Loucy (cell line): Measurements from ENCODE around the gene CCDC12.

Experiments
- H2AFZ ChIP-seq: fragments of 200-600 bp; sonication (generic); 2 replicates; pipeline ENCODE4 v1.6.0; 2016; ENCODE audit warnings: antibody characterized with exemption, mild to moderate bottlenecking, low read length, moderate library complexity
- H3F3A ChIP-seq: fragments of 200-600 bp; 2 replicates; pipeline ENCODE4 v1.6.0; 2016; ENCODE audit warnings: antibody characterized with exemption, low read depth, mild to moderate bottlenecking
- H3K27me3 ChIP-seq: fragments of 200-600 bp; sonication (generic); 2 replicates; pipeline ENCODE4 v1.6.1; 2014; ENCODE audit warnings: low read length, mild to moderate bottlenecking; ENCODE audit not compliant: insufficient read depth, poor library complexity, severe bottlenecking
- H3K36me3 ChIP-seq: fragments of 200-600 bp; sonication (generic); 2 replicates; pipeline ENCODE4 v1.6.1; 2016; ENCODE audit warnings: low read length; ENCODE audit not compliant: insufficient read depth
- H3K4me1 ChIP-seq: fragments of 200-600 bp; sonication (generic); 2 replicates; pipeline ENCODE4 v1.5.1; 2014; ENCODE audit warnings: low read length, mild to moderate bottlenecking; ENCODE audit not compliant: insufficient read depth, poor library complexity, severe bottlenecking
- H3K4me2 ChIP-seq: fragments of 200-600 bp; sonication (generic); 2 replicates; pipeline ENCODE4 v1.6.0; 2014; ENCODE audit warnings: antibody characterized with exemption, low read length, low read depth, mild to moderate bottlenecking; ENCODE audit not compliant: poor library complexity, severe bottlenecking
- H3K4me3 ChIP-seq: fragments of 200-600 bp; sonication (generic); 2 replicates; pipeline ENCODE4 v1.5.1; 2014; ENCODE audit warnings: low read length, mild to moderate bottlenecking, mixed read lengths; ENCODE audit not compliant: poor library complexity, severe bottlenecking
- H3K79me2 ChIP-seq: fragments of 200-600 bp; sonication (generic); 2 replicates; pipeline ENCODE4 v1.6.1; 2014; ENCODE audit warnings: low read length; ENCODE audit not compliant: insufficient read depth
- H3K9ac ChIP-seq: fragments of 200-600 bp; sonication (generic); 2 replicates; pipeline ENCODE4 v1.6.0; 2014; ENCODE audit warnings: mild to moderate bottlenecking, low read depth, low read length, moderate library complexity; ENCODE audit not compliant: poor library complexity, severe bottlenecking
- H3K9me2 ChIP-seq: fragments of 200-600 bp; sonication (generic); replicated peaks from 2 replicates; pipeline ENCODE4 v1.6.1; 2016; ENCODE audit warnings: low read depth, low read length, mixed read lengths
- H3K9me3 ChIP-seq: fragments of 200-600 bp; sonication (generic); 2 replicates; pipeline ENCODE4 v1.6.1; 2014; ENCODE audit warnings: mild to moderate bottlenecking, antibody characterized with exemption, low read length, low read depth; ENCODE audit not compliant: insufficient read depth
- H4K20me1 ChIP-seq: fragments of 200-600 bp; sonication (generic); 2 replicates; pipeline ENCODE4 v1.6.0; 2014; ENCODE audit warnings: antibody characterized with exemption, low read length, mild to moderate bottlenecking; ENCODE audit not compliant: insufficient read depth, poor library complexity, severe bottlenecking
- CTCF ChIP-seq: fragments of 200-600 bp; sonication (generic); conservative IDR thresholded peaks from 2 replicates; pipeline ENCODE4 v1.5.1; 2014; ENCODE audit warnings: mild to moderate bottlenecking, antibody characterized with exemption, low read length
- EZH2phosphoT487 ChIP-seq: fragments of 200-600 bp; IDR thresholded peaks from 2 replicates; pipeline ENCODE4 v1.6.1; 2018; ENCODE audit warnings: antibody characterized with exemption, mild to moderate bottlenecking, moderate library complexity, borderline replicate concordance

CCDC12 gene

GRCh38 chr3:46880884-46881595, 95.5 kb downstream of the CCDC12 start:
- no peaks in the 10 kb centered on the region for H3K4me1 ChIP-seq
- no peak overlapping the region for H2AFZ ChIP-seq
- H3K4me3 ChIP-seq, result no peak overlapping the region
- H3K27me3 ChIP-seq, result no peaks in the 10 kb centered on the region
- H3K36me3 ChIP-seq, result no peaks in the 10 kb centered on the region
- H3K9me3 ChIP-seq, result no peaks in the 10 kb centered on the region
- TF ChIP-seq EZH2phosphoT487, result no peak
- TF ChIP-seq CTCF, result no peak
- H3K9ac ChIP-seq, result no peak overlapping the region
- no peaks in the 10 kb centered on the region for H3F3A ChIP-seq
- no peak overlapping the region for H3K4me2 ChIP-seq
- no peaks in the 10 kb centered on the region for H3K9me2 ChIP-seq
- H4K20me1 ChIP-seq, result no peaks in the 10 kb centered on the region
- no peaks in the 10 kb centered on the region for H3K79me2 ChIP-seq

DNA sequence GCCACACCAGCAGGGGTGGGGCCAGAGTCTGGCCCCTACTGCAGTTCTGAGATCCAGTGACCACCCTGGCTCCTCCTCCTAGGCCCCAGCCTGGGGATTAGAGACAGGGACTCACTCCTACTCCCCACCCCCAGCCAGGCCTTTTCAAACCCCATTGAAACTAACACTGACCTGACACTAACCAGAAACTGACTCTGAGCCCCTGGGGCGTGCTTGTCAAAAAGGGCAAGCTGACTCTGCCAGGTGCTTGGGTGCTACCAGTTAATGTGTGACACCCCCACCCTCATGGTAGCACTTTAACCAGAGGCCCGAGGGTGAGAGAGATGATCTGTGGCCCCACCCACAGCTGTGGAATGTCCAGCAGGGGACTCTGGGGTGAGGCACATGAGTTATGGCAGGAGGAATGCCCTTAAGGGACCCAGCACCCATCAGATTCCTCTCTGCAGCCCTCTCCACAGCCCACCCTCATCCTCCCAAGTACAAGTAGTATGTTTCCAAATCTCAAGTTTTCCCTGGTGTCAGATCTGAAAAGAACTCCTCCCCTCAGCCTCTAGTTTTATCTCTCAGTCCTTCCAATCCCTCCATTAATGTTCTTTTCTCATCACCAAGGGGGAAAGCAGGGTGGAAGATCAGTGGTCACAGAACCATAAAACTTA, 97.6 kb downstream of the CCDC12 start:
- H3F3A ChIP-seq, result no peaks in the 10 kb centered on the region
- no peak for TF ChIP-seq CTCF
- no peaks in the 10 kb centered on the region for H3K79me2 ChIP-seq
- H3K4me1 ChIP-seq, result no peaks in the 10 kb centered on the region
- H2AFZ ChIP-seq, result no peak overlapping the region
- H4K20me1 ChIP-seq, result no peaks in the 10 kb centered on the region
- H3K9me3 ChIP-seq, result no peaks in the 10 kb centered on the region
- no peaks in the 10 kb centered on the region for H3K9me2 ChIP-seq
- no peak overlapping the region for H3K9ac ChIP-seq
- H3K36me3 ChIP-seq, result no peaks in the 10 kb centered on the region
- H3K4me2 ChIP-seq, result no peak overlapping the region
- H3K27me3 ChIP-seq, result no peaks in the 10 kb centered on the region
- H3K4me3 ChIP-seq, result no peak overlapping the region

DNA sequence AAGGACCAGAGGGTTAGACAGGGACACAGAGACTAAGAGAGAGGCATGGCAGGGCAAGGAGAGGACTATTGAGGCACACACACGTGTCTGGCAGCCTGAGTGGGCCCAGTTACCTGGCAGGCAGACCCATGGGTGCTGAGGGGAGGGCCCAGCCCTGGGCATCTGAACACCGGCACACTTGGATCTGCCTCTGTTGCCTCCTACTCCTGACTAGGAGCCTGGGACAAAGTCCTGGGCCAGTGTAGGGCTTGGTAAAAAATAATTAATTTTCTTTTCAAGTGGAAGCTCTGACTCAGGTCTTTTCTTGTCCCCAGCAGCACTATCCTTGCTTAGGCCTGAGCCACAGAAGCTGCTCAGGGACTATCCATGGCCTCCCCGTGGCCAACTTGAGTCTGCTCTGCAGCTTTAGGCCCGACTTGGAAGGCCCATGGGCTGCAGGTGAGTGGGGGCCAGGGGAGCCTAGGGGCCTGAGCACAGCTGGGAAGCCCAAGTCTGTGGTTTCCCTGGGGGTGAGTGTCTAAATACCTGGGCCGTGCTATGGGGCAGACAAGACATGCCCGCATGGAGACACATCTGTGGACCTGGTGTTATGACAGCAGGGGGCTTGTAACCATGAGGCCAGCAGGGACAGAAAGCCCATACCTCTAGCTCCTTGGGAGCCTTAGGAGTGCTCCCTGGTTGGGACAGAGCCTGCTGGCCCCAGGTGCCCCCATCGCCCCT, 99.0 kb downstream of the CCDC12 start, which contains the start of gene PTH1R:
PTH1R (plus strand) TSS at position 316 of the 720 bp plus-strand sequence. CDS start 5,839 bp downstream, outside the sequence.
- no peaks in the 10 kb centered on the region for H3K27me3 ChIP-seq
- H3K79me2 ChIP-seq, result no peaks in the 10 kb centered on the region
- H3K36me3 ChIP-seq, result no peaks in the 10 kb centered on the region
- H3K4me3 ChIP-seq, result no peak within 1 kb of the TSS
- no peak within 1 kb of the TSS for H3K4me2 ChIP-seq
- H2AFZ ChIP-seq, result no peak within 1 kb of the TSS
- no peaks in the 10 kb centered on the region for H3K9me2 ChIP-seq
- H3K4me1 ChIP-seq, result no peaks in the 10 kb centered on the region
- H3K9me3 ChIP-seq, result no peaks in the 10 kb centered on the region
- no peaks in the 10 kb centered on the region for H4K20me1 ChIP-seq
- TF ChIP-seq CTCF, result no peak
- TF ChIP-seq EZH2phosphoT487, result no peak
- H3F3A ChIP-seq, result no peaks in the 10 kb centered on the region
- H3K9ac ChIP-seq, result no peak within 1 kb of the TSS
